H9 (cell line): ENCODE data around the gene KLHL21. TPM values are rescaled to one million over a fixed set of nuclear protein-coding genes. Genes with fewer than 3 reads are reported as not detected.

Source experiments
- DNase-seq: peaks from one replicate; pipeline ENCODE4 v3.0.0-alpha.2; 2017
- H2AFZ ChIP-seq: one replicate; pipeline ENCODE4 v1.6.1; 2013; ENCODE audit warnings: mild to moderate bottlenecking, low read length, control low read depth, moderate library complexity
- H2AK5ac ChIP-seq: 2 replicates; pipeline ENCODE4 v1.6.1; 2013; ENCODE audit warnings: low read length, control low read depth, mixed read lengths; ENCODE audit not compliant: insufficient read length
- H2BK120ac ChIP-seq: one replicate; pipeline ENCODE4 v1.6.1; 2013; ENCODE audit warnings: low read depth, mild to moderate bottlenecking, low read length, control low read depth, inconsistent platforms; ENCODE audit not compliant: poor library complexity, severe bottlenecking
- H2BK12ac ChIP-seq: 2 replicates; pipeline ENCODE4 v1.6.1; 2013; ENCODE audit warnings: low read length, control low read depth, mixed read lengths, low read depth; ENCODE audit not compliant: insufficient read length
- H2BK15ac ChIP-seq: 2 replicates; pipeline ENCODE4 v1.6.1; 2013; ENCODE audit warnings: low read depth, low read length, control low read depth
- H2BK20ac ChIP-seq: one replicate; pipeline ENCODE4 v1.6.1; 2013; ENCODE audit warnings: low read depth, mild to moderate bottlenecking, low read length, control low read depth, inconsistent platforms; ENCODE audit not compliant: poor library complexity, severe bottlenecking
- H2BK5ac ChIP-seq: 2 replicates; pipeline ENCODE4 v1.6.1; 2013; ENCODE audit warnings: low read length, control low read depth, mixed read lengths; ENCODE audit not compliant: insufficient read length
- H3K14ac ChIP-seq: 2 replicates; pipeline ENCODE4 v1.6.1; 2013; ENCODE audit warnings: low read length, control low read depth; ENCODE audit not compliant: insufficient read depth
- H3K18ac ChIP-seq: 2 replicates; pipeline ENCODE4 v1.6.1; 2013; ENCODE audit warnings: low read depth, mild to moderate bottlenecking, mixed read lengths, low read length, control low read depth; ENCODE audit not compliant: insufficient read length
- H3K23ac ChIP-seq: 2 replicates; pipeline ENCODE4 v1.6.1; 2013; ENCODE audit warnings: low read length, control low read depth, mixed read lengths, low read depth; ENCODE audit not compliant: insufficient read length
- H3K23me2 ChIP-seq: 2 replicates; pipeline ENCODE4 v1.6.1; 2013; ENCODE audit warnings: low read depth, mild to moderate bottlenecking, mixed read lengths, low read length, control low read depth; ENCODE audit not compliant: insufficient read length, poor library complexity, severe bottlenecking
- H3K27ac ChIP-seq: 2 replicates; pipeline ENCODE4 v1.5.1; 2013; ENCODE audit warnings: low read length, control low read depth, mixed read lengths, low read depth; ENCODE audit not compliant: insufficient read length
- H3K27me3 ChIP-seq: 2 replicates; pipeline ENCODE4 v1.6.1; 2013; ENCODE audit warnings: low read length, control low read depth, inconsistent platforms; ENCODE audit not compliant: insufficient read depth
- H3K4ac ChIP-seq: 2 replicates; pipeline ENCODE4 v1.6.1; 2013; ENCODE audit warnings: low read depth, mild to moderate bottlenecking, control low read depth, inconsistent platforms, low read length, moderate library complexity
- H3K4me1 ChIP-seq: 2 replicates; pipeline ENCODE4 v1.6.1; 2013; ENCODE audit warnings: low read length, control low read depth, inconsistent platforms; ENCODE audit not compliant: insufficient read depth
- H3K4me2 ChIP-seq: 2 replicates; pipeline ENCODE4 v1.6.1; 2013; ENCODE audit warnings: low read length, control low read depth, mixed read lengths; ENCODE audit not compliant: insufficient read length, insufficient read depth
- H3K56ac ChIP-seq: 2 replicates; pipeline ENCODE4 v1.6.1; 2013; ENCODE audit warnings: low read depth, mild to moderate bottlenecking, mixed read lengths, low read length, control low read depth; ENCODE audit not compliant: insufficient read length
- H3K79me1 ChIP-seq: 2 replicates; pipeline ENCODE4 v1.6.1; 2013; ENCODE audit warnings: low read depth, mild to moderate bottlenecking, moderate library complexity, low read length, control low read depth, inconsistent platforms; ENCODE audit not compliant: insufficient read depth, poor library complexity, severe bottlenecking
- H3K79me2 ChIP-seq: 2 replicates; pipeline ENCODE4 v1.6.1; 2013; ENCODE audit warnings: low read length, control low read depth, inconsistent platforms; ENCODE audit not compliant: insufficient read depth
- H3K9ac ChIP-seq: 2 replicates; pipeline ENCODE4 v1.6.1; 2013; ENCODE audit warnings: low read length, control low read depth, mixed read lengths; ENCODE audit not compliant: insufficient read length; ENCODE audit errors: extremely low read depth
- H3K9me3 ChIP-seq: one replicate; pipeline ENCODE4 v1.6.1; 2013; ENCODE audit warnings: low read depth, low read length, inconsistent platforms; ENCODE audit not compliant: control insufficient read depth
- H3T11ph ChIP-seq: one replicate; pipeline ENCODE4 v1.6.1; 2013; ENCODE audit warnings: mild to moderate bottlenecking, low read length, control low read depth, inconsistent platforms
- H4K20me1 ChIP-seq: one replicate; pipeline ENCODE4 v1.6.1; 2013; ENCODE audit not compliant: control insufficient read depth, insufficient read length, insufficient read depth
- H4K5ac ChIP-seq: 2 replicates; pipeline ENCODE4 v1.6.1; 2013; ENCODE audit warnings: low read depth, mild to moderate bottlenecking, mixed read lengths, low read length, control low read depth; ENCODE audit not compliant: insufficient read length
- H4K8ac ChIP-seq: replicated peaks from 2 replicates; pipeline ENCODE4 v1.6.1; 2013; ENCODE audit warnings: low read length, control low read depth, mixed read lengths, low read depth; ENCODE audit not compliant: insufficient read length
- H4K91ac ChIP-seq: 2 replicates; pipeline ENCODE4 v1.6.1; 2013; ENCODE audit warnings: low read depth, mild to moderate bottlenecking, moderate library complexity, mixed read lengths, low read length, control low read depth; ENCODE audit not compliant: insufficient read length
- H3K27ac Mint-ChIP-seq, 3 experiments: 2 replicates in 2 of 3; 3 replicates in 1 of 3; pipeline ENCODE4 v1.8.0; 2020 to 2021; ENCODE audit warnings: mixed read lengths in 3 of 3, mild to moderate bottlenecking in 1 of 3, moderate library complexity in 1 of 3
- H3K27me3 Mint-ChIP-seq: 2 replicates; pipeline ENCODE4 v1.8.0; 2021; ENCODE audit warnings: low read depth, mild to moderate bottlenecking, moderate library complexity, mixed read lengths
- H3K36me3 Mint-ChIP-seq, 3 experiments: 2 replicates in 2 of 3; 3 replicates in 1 of 3; pipeline ENCODE4 v1.8.0; 2020 to 2021; ENCODE audit warnings: low read depth in 3 of 3, mixed read lengths in 3 of 3; ENCODE audit not compliant: insufficient read depth in 1 of 3
- H3K4me1 Mint-ChIP-seq, 2 experiments: 2 replicates each; pipeline ENCODE4 v1.8.0; 2020; ENCODE audit warnings: mixed read lengths in 2 of 2
- H3K4me3 Mint-ChIP-seq, 2 experiments: 2 replicates in 1 of 2; 3 replicates in 1 of 2; pipeline ENCODE4 v1.8.0; 2020 to 2021; ENCODE audit warnings: mild to moderate bottlenecking in 2 of 2, mixed read lengths in 2 of 2, moderate library complexity in 1 of 2
- H3K9me3 Mint-ChIP-seq, 2 experiments: 2 replicates in 1 of 2; 3 replicates in 1 of 2; pipeline ENCODE4 v1.8.0; 2020; ENCODE audit warnings: mild to moderate bottlenecking in 2 of 2, mixed read lengths in 2 of 2, moderate library complexity in 1 of 2
- CTCF ChIP-seq: fragments of 200-600 bp; sonication (generic); conservative IDR thresholded peaks from 3 replicates; pipeline ENCODE4 v1.8.0; 2021; ENCODE audit warnings: antibody characterized with exemption, mild to moderate bottlenecking
- WGBS: extraction: QIAGEN DNeasy Blood & Tissue Kit; methylation state at CpG from one replicate; pipeline ENCODE4 v1.1.7; 2013; ENCODE audit warnings: missing lambda C conversion rate, low lambda C conversion rate, mixed read lengths; ENCODE audit not compliant: insufficient read length; ENCODE audit errors: extremely low coverage; 5-methylcytosine and 5-hydroxymethylcytosine counted together
- total RNA-seq: library from RNA; stranded (reverse); gene quantifications from 2 replicates; pipeline ENCODE4 v1.2.1, GENCODE V29; 2021

Gene KLHL21
- total RNA-seq, 1 experiment from 2014 or later = 31.9 TPM

GRCh38 chr1:6631058-6631457, 28.4 kb upstream of the KLHL21 start:
- WGBS = no CpG with 5 or more reads among the region's 8 CpGs
- H3K23me2 ChIP-seq = no peaks in the 10 kb centered on the region
- Mint-ChIP-seq H3K27me3 (no peaks in the 10 kb centered on the region), H3K27ac (no peak overlapping the region), H3K36me3 (peaks cover 19 to 79% (median 64%) of the 10 kb centered on the region in 3 experiments), H3K4me3 (no peak overlapping the region), H3K9me3 (no peaks in the 10 kb centered on the region), H3K4me1 (peaks cover 0 to 5% of the 10 kb centered on the region in 2 experiments; a peak in 2 of 4 replicates)
- H4K91ac ChIP-seq = no peak overlapping the region
- TF ChIP-seq CTCF = no peak
- H2BK12ac ChIP-seq = no peak overlapping the region
- no peak overlapping the region for H2BK5ac ChIP-seq
- H3K79me1 ChIP-seq = no peaks in the 10 kb centered on the region
- no peaks in the 10 kb centered on the region for H4K20me1 ChIP-seq
- H3K79me2 ChIP-seq = 0 out of 2 replicates have a peak, but pooled peaks cover 2% of the 10 kb centered on the region
- H3K9me3 ChIP-seq = no peaks in the 10 kb centered on the region
- no peak overlapping the region for H3K9ac ChIP-seq
- no peak overlapping the region for H2BK120ac ChIP-seq
- H2BK15ac ChIP-seq = no peak overlapping the region
- H3K4ac ChIP-seq = no peak overlapping the region
- H3K14ac ChIP-seq = no peak overlapping the region
- no peak overlapping the region for H2AK5ac ChIP-seq
- no peak for DNase-seq
- no peaks in the 10 kb centered on the region for H3K4me1 ChIP-seq
- H3K27ac ChIP-seq = no peak overlapping the region
- no peak overlapping the region for H2AFZ ChIP-seq
- H3K4me2 ChIP-seq = no peak overlapping the region
- no peak overlapping the region for H3K23ac ChIP-seq
- H3K18ac ChIP-seq = no peak overlapping the region
- H4K5ac ChIP-seq = no peak overlapping the region
- no peak overlapping the region for H3T11ph ChIP-seq
- no peak overlapping the region for H4K8ac ChIP-seq
- no peaks in the 10 kb centered on the region for H3K27me3 ChIP-seq
- no peak overlapping the region for H3K56ac ChIP-seq
- H2BK20ac ChIP-seq = no peak overlapping the region
